HG02981 (cell line): ENCODE results near the gene IL17RB.

ENCODE experiments used
- ATAC-seq: cut with Tn5 transposase; IDR thresholded peaks from one replicate; pipeline ENCODE4 v1.9.1; 2021; ENCODE audit warnings: mild to moderate bottlenecking, moderate library complexity; ENCODE audit not compliant: unreplicated experiment

Gene IL17RB

GRCh38 chr3:53811143-53811927 is 35.0 kb upstream of the IL17RB start:
- no peak for ATAC-seq

- ATAC-seq = no peak
Observed at GRCh38 chr3:53812434-53812833, 33.9 kb upstream of the IL17RB start.

- ATAC-seq = no peak
Observed at GRCh38 chr3:53813229-53813628, 33.1 kb upstream of the IL17RB start.

- ATAC-seq = no peak
Observed at GRCh38 chr3:53813876-53814275, 32.5 kb upstream of the IL17RB start.

- ATAC-seq = no peak
Observed at GRCh38 chr3:53815067-53815466, 31.3 kb upstream of the IL17RB start.

GRCh38 chr3:53815651-53816050 is 30.7 kb upstream of the IL17RB start:
- ATAC-seq = no peak

GRCh38 chr3:53816425-53816824 is 29.9 kb upstream of the IL17RB start:
- ATAC-seq = no peak

GRCh38 chr3:53817211-53817610 is 29.2 kb upstream of the IL17RB start:
- ATAC-seq = no peak

- no peak for ATAC-seq
Observed at GRCh38 chr3:53817809-53818208, 28.6 kb upstream of the IL17RB start.

- ATAC-seq = no peak
Observed at GRCh38 chr3:53818221-53819162, 27.9 kb upstream of the IL17RB start.

GRCh38 chr3:53819163-53819868 is 27.1 kb upstream of the IL17RB start:
- no peak for ATAC-seq

GRCh38 chr3:53820084-53820483 is 26.3 kb upstream of the IL17RB start:
- no peak for ATAC-seq

GRCh38 chr3:53820756-53821580 is 25.4 kb upstream of the IL17RB start:
- no peak for ATAC-seq

GRCh38 chr3:53821631-53822121 is 24.7 kb upstream of the IL17RB start:
- ATAC-seq = peak; percentile 65

- no peak for ATAC-seq
Observed at GRCh38 chr3:53822331-53822741, 24.0 kb upstream of the IL17RB start.

- ATAC-seq = no peak
Observed at GRCh38 chr3:53823026-53823955, 23.1 kb upstream of the IL17RB start.

- no peak for ATAC-seq
Observed at GRCh38 chr3:53823956-53824657, 22.3 kb upstream of the IL17RB start.

GRCh38 chr3:53824795-53825194 is 21.6 kb upstream of the IL17RB start:
- no peak for ATAC-seq

GRCh38 chr3:53826048-53826447 is 20.3 kb upstream of the IL17RB start:
- no peak for ATAC-seq
